ENCODE measurements around the gene SLF2.
"Not testable (repeated sequence)": the region's sequence is repeated elsewhere in the genome, so short reads cannot be mapped to it uniquely, and the experiment has no call there.

Gene SLF2

GRCh38 chr10:100878291-100878910 is 34.4 kb upstream of the SLF2 start:
- DNase-seq: peak; percentile 14 to 25

GRCh38 chr10:100879741-100880360 is 32.9 kb upstream of the SLF2 start:
- no peak for DNase-seq

- no peak for DNase-seq
Measured at GRCh38 chr10:100881556-100882213, 31.1 kb upstream of the SLF2 start.

- no peak for DNase-seq
Measured at GRCh38 chr10:100882252-100882651, 30.5 kb upstream of the SLF2 start.

GRCh38 chr10:100882671-100883311 is 30.0 kb upstream of the SLF2 start:
- no peak for DNase-seq

- no peak for DNase-seq
Measured at GRCh38 chr10:100883312-100883821, 29.4 kb upstream of the SLF2 start.

- DNase-seq: not testable (repeated sequence)
Measured at GRCh38 chr10:100885611-100886010, 27.2 kb upstream of the SLF2 start.

- DNase-seq: no peak
Measured at GRCh38 chr10:100886091-100886490, 26.7 kb upstream of the SLF2 start.

GRCh38 chr10:100886521-100886920 is 26.2 kb upstream of the SLF2 start:
- no peak for DNase-seq

GRCh38 chr10:100886963-100887362 is 25.8 kb upstream of the SLF2 start:
- no peak for DNase-seq

GRCh38 chr10:100887761-100888296 is 24.9 kb upstream of the SLF2 start:
- no peak for DNase-seq

GRCh38 chr10:100888957-100889356 is 23.8 kb upstream of the SLF2 start:
- no peak for DNase-seq

GRCh38 chr10:100889546-100889945 is 23.2 kb upstream of the SLF2 start:
- DNase-seq: no peak

- DNase-seq: no peak
Measured at GRCh38 chr10:100890141-100890672, 22.6 kb upstream of the SLF2 start.

- DNase-seq: no peak
Measured at GRCh38 chr10:100890673-100891317, 22.0 kb upstream of the SLF2 start.

- no peak for DNase-seq
Measured at GRCh38 chr10:100894033-100894432, 18.7 kb upstream of the SLF2 start.

- DNase-seq: no peak
Measured at GRCh38 chr10:100894589-100895294, 18.0 kb upstream of the SLF2 start.

- DNase-seq: no peak
Measured at GRCh38 chr10:100895346-100895745, 17.4 kb upstream of the SLF2 start.

GRCh38 chr10:100895896-100896295 is 16.9 kb upstream of the SLF2 start:
- DNase-seq: no peak

- DNase-seq: no peak
Measured at GRCh38 chr10:100896876-100897461, 15.8 kb upstream of the SLF2 start.

- DNase-seq: no peak
Measured at GRCh38 chr10:100897976-100898375, 14.8 kb upstream of the SLF2 start.
